Fibroblast of lung (primary cell): Measurements from ENCODE around the gene ZNF730. TPM values are rescaled to one million over a fixed set of nuclear protein-coding genes. Genes with fewer than 3 reads are reported as not detected.

Experiments
- DNase-seq, 2 donors: peaks; one replicate each; pipeline versions ENCODE4 v3.0.0 to v3.0.0-alpha.2; 2010; ENCODE audit warnings: low read depth in 2 of 2
- H2AFZ ChIP-seq: 2 replicates; pipeline ENCODE4 v1.5.1; 2012; ENCODE audit warnings: low read length, control low read depth, inconsistent platforms
- H3K27ac ChIP-seq: 2 replicates; pipeline ENCODE4 v1.5.1; 2011; ENCODE audit warnings: low read length, control low read depth; ENCODE audit not compliant: insufficient read depth
- H3K27me3 ChIP-seq: 2 replicates; pipeline ENCODE4 v1.5.1; 2011; ENCODE audit warnings: mild to moderate bottlenecking, low read length; ENCODE audit not compliant: control insufficient read depth, insufficient read depth
- H3K36me3 ChIP-seq: 2 replicates; pipeline ENCODE4 v1.5.1; 2011; ENCODE audit warnings: low read length; ENCODE audit not compliant: control insufficient read depth, insufficient read depth
- H3K4me1 ChIP-seq: 2 replicates; pipeline ENCODE4 v1.5.1; 2011; ENCODE audit warnings: low read length; ENCODE audit not compliant: control insufficient read depth, insufficient read depth; ENCODE audit errors: extremely low read depth
- H3K4me2 ChIP-seq: 2 replicates; pipeline ENCODE4 v1.5.1; 2011; ENCODE audit warnings: low read length, control low read depth; ENCODE audit not compliant: insufficient read depth; ENCODE audit errors: extremely low read depth
- H3K4me3 ChIP-seq, 4 experiments: fragments of 200-600 bp in 1 of 4; sonication (generic) in 1 of 4; replicated peaks in 1 of 4; 2 replicates each; pipeline ENCODE4 v1.5.1; 2011 to 2016; ENCODE audit warnings: low read length in 4 of 4, low read depth in 3 of 4, mild to moderate bottlenecking in 3 of 4, control low read depth in 2 of 4, inconsistent platforms in 1 of 4, mixed read lengths in 1 of 4; ENCODE audit not compliant: insufficient read depth in 1 of 4; ENCODE audit errors: control extremely low read depth in 1 of 4
- H3K79me2 ChIP-seq: 2 replicates; pipeline ENCODE4 v1.5.1; 2012; ENCODE audit warnings: mild to moderate bottlenecking, low read length, inconsistent platforms; ENCODE audit not compliant: control insufficient read depth, insufficient read depth
- H3K9ac ChIP-seq: 2 replicates; pipeline ENCODE4 v1.5.1; 2011; ENCODE audit warnings: mild to moderate bottlenecking, low read length, control low read depth; ENCODE audit not compliant: insufficient read depth
- H3K9me3 ChIP-seq: 2 replicates; pipeline ENCODE4 v1.5.1; 2012; ENCODE audit warnings: low read depth, low read length; ENCODE audit not compliant: control insufficient read depth, insufficient read depth
- H4K20me1 ChIP-seq: 2 replicates; pipeline ENCODE4 v1.5.1; 2011; ENCODE audit warnings: low read length; ENCODE audit not compliant: control insufficient read depth, insufficient read depth; ENCODE audit errors: extremely low read depth
- EZH2 ChIP-seq: IDR thresholded peaks from 2 replicates; pipeline ENCODE4 v1.5.1; 2012; ENCODE audit warnings: low read length, control low read depth, mild to moderate bottlenecking; ENCODE audit errors: missing control alignments
- polyA plus RNA-seq, 2 donors: library from polyadenylated mRNA; depleted of rRNA in 1 of 2; stranded (reverse) in 1 of 2; unstranded in 1 of 2; fragments of >200 nt; gene quantifications; 2 replicates each; pipeline ENCODE4 v1.2.1, GENCODE V29; 2011 to 2012; ENCODE audit warnings: missing spikeins in 1 of 2
- total RNA-seq: library from RNA; depleted of rRNA; stranded (reverse); fragments of >200 nt; gene quantifications from 2 replicates; pipeline ENCODE4 v1.2.1, GENCODE V29; 2014
- TF ChIP-seq, protein P1 (sequence below), 2 donors: IDR thresholded peaks in 1 of 2; conservative IDR thresholded peaks in 1 of 2; 1 replicate in 1 of 2; 2 replicates in 1 of 2; pipeline ENCODE4 v1.5.1; 2011 to 2012; ENCODE audit warnings: low read length in 2 of 2, control low read depth in 1 of 2, inconsistent platforms in 1 of 2, low read depth in 1 of 2, mild to moderate bottlenecking in 1 of 2

ZNF730 gene
- total and polyA plus RNA-seq, 2 donors (not counting 1 experiment from before 2014, with no cell fraction given): 0.66 to 1.3 TPM

GRCh38 chr19:23183251-23183650, 66.4 kb downstream of the ZNF730 start:
- Histone ChIP-seq H3K9me3 (no peaks in the 10 kb centered on the region), H3K9ac (no peak overlapping the region), H3K79me2 (no peaks in the 10 kb centered on the region), H3K4me1 (no peaks in the 10 kb centered on the region), H2AFZ (no peak overlapping the region), H3K36me3 (no peaks in the 10 kb centered on the region), H3K4me3 (no peak overlapping the region), H3K4me2 (no peak overlapping the region), H3K27ac (no peak overlapping the region), H4K20me1 (no peaks in the 10 kb centered on the region), H3K27me3 (no peaks in the 10 kb centered on the region)
- no peak for DNase-seq
- no peak for TF ChIP-seq EZH2
- TF ChIP-seq, protein P1, sequence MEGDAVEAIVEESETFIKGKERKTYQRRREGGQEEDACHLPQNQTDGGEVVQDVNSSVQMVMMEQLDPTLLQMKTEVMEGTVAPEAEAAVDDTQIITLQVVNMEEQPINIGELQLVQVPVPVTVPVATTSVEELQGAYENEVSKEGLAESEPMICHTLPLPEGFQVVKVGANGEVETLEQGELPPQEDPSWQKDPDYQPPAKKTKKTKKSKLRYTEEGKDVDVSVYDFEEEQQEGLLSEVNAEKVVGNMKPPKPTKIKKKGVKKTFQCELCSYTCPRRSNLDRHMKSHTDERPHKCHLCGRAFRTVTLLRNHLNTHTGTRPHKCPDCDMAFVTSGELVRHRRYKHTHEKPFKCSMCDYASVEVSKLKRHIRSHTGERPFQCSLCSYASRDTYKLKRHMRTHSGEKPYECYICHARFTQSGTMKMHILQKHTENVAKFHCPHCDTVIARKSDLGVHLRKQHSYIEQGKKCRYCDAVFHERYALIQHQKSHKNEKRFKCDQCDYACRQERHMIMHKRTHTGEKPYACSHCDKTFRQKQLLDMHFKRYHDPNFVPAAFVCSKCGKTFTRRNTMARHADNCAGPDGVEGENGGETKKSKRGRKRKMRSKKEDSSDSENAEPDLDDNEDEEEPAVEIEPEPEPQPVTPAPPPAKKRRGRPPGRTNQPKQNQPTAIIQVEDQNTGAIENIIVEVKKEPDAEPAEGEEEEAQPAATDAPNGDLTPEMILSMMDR (conservative IDR thresholded peaks at IDR 0.05 in 1 of 2, IDR thresholded peaks at IDR 0.05 in 1 of 2; ENCODE audit: low read depth in 1 of 2, low read length in 2 of 2): no peak

- H2AFZ ChIP-seq: no peak overlapping the region
- H3K9ac ChIP-seq: no peak overlapping the region
- no peak for TF ChIP-seq EZH2
- TF ChIP-seq, protein P1 (conservative IDR thresholded peaks at IDR 0.05 in 1 of 2, IDR thresholded peaks at IDR 0.05 in 1 of 2; ENCODE audit: low read depth in 1 of 2, low read length in 2 of 2): no peak
- no peak overlapping the region for H3K27ac ChIP-seq
- H3K36me3 ChIP-seq: no peaks in the 10 kb centered on the region
- DNase-seq: no peak
- no peaks in the 10 kb centered on the region for H4K20me1 ChIP-seq
- no peak overlapping the region for H3K4me2 ChIP-seq
- no peaks in the 10 kb centered on the region for H3K79me2 ChIP-seq
- no peaks in the 10 kb centered on the region for H3K4me1 ChIP-seq
- H3K27me3 ChIP-seq: no peaks in the 10 kb centered on the region
- no peaks in the 10 kb centered on the region for H3K9me3 ChIP-seq
- no peak overlapping the region for H3K4me3 ChIP-seq
Observed at GRCh38 chr19:23190341-23190740, 73.5 kb downstream of the ZNF730 start.

Other genes starting within 250 kb of the ZNF730 start
- 0.51 and 1.8 TPM in 2 replicates for gene ZNF728, start 113.8 kb upstream of the ZNF730 start, total RNA-seq
- gene ZNF728, start 113.8 kb upstream of the ZNF730 start, polyA plus RNA-seq: not detected in 2 replicates
- 1.3 and 3.3 TPM in 2 replicates for gene ZNF724, start 133.4 kb downstream of the ZNF730 start, total RNA-seq
- 2.0 and 4.2 TPM in 2 replicates for gene ZNF724, start 133.4 kb downstream of the ZNF730 start, polyA plus RNA-seq